ENCODE measurements around the gene CDK14.

The CDK14 gene

GRCh38 chr7:90821961-90822620 is 226.0 kb downstream of the CDK14 start:
- H3K9me3 ChIP-seq (ENCODE audit: control insufficient read depth, low read length) = no peaks in the 10 kb centered on the region
- DNase-seq = no peak
- no peaks in the 10 kb centered on the region for H3K36me3 ChIP-seq (ENCODE audit: control insufficient read depth, insufficient read depth, low read length)
- no peak overlapping the region for H3K4me3 ChIP-seq (ENCODE audit: insufficient read depth, low read depth, low read length, poor library complexity, severe bottlenecking)
- no peaks in the 10 kb centered on the region for H3K4me1 ChIP-seq (ENCODE audit: control insufficient read depth, insufficient read depth, low read length, poor library complexity, severe bottlenecking)
- H3K27me3 ChIP-seq (replicated peaks; ENCODE audit: control insufficient read depth, insufficient read depth, low read length, poor library complexity, severe bottlenecking) = no peaks in the 10 kb centered on the region
- H3K27ac ChIP-seq (ENCODE audit: insufficient read depth, low read length, poor library complexity, severe bottlenecking) = no peak overlapping the region

- H3K27me3 ChIP-seq (replicated peaks; ENCODE audit: control insufficient read depth, insufficient read depth, low read length, poor library complexity, severe bottlenecking) = no peaks in the 10 kb centered on the region
- H3K4me3 ChIP-seq (ENCODE audit: insufficient read depth, low read depth, low read length, poor library complexity, severe bottlenecking) = no peak overlapping the region
- no peak overlapping the region for H3K27ac ChIP-seq (ENCODE audit: insufficient read depth, low read length, poor library complexity, severe bottlenecking)
- no peaks in the 10 kb centered on the region for H3K9me3 ChIP-seq (ENCODE audit: control insufficient read depth, low read length)
- H3K4me1 ChIP-seq (ENCODE audit: control insufficient read depth, insufficient read depth, low read length, poor library complexity, severe bottlenecking) = no peaks in the 10 kb centered on the region
- H3K36me3 ChIP-seq (ENCODE audit: control insufficient read depth, insufficient read depth, low read length) = no peaks in the 10 kb centered on the region
- no peak for DNase-seq
Observed at GRCh38 chr7:90824386-90825307, 228.5 kb downstream of the CDK14 start.

- no peak overlapping the region for H3K4me3 ChIP-seq (ENCODE audit: insufficient read depth, low read depth, low read length, poor library complexity, severe bottlenecking)
- H3K27ac ChIP-seq (ENCODE audit: insufficient read depth, low read length, poor library complexity, severe bottlenecking) = no peak overlapping the region
- no peaks in the 10 kb centered on the region for H3K9me3 ChIP-seq (ENCODE audit: control insufficient read depth, low read length)
- no peaks in the 10 kb centered on the region for H3K36me3 ChIP-seq (ENCODE audit: control insufficient read depth, insufficient read depth, low read length)
- no peaks in the 10 kb centered on the region for H3K27me3 ChIP-seq (replicated peaks; ENCODE audit: control insufficient read depth, insufficient read depth, low read length, poor library complexity, severe bottlenecking)
- H3K4me1 ChIP-seq (ENCODE audit: control insufficient read depth, insufficient read depth, low read length, poor library complexity, severe bottlenecking) = no peaks in the 10 kb centered on the region
- DNase-seq = no peak
Observed at GRCh38 chr7:90825779-90826178, 229.7 kb downstream of the CDK14 start.

GRCh38 chr7:90828601-90829000 is 232.5 kb downstream of the CDK14 start:
- no peak for DNase-seq
- no peaks in the 10 kb centered on the region for H3K27me3 ChIP-seq (replicated peaks; ENCODE audit: control insufficient read depth, insufficient read depth, low read length, poor library complexity, severe bottlenecking)
- no peak overlapping the region for H3K4me3 ChIP-seq (ENCODE audit: insufficient read depth, low read depth, low read length, poor library complexity, severe bottlenecking)
- no peaks in the 10 kb centered on the region for H3K36me3 ChIP-seq (ENCODE audit: control insufficient read depth, insufficient read depth, low read length)
- no peak overlapping the region for H3K27ac ChIP-seq (ENCODE audit: insufficient read depth, low read length, poor library complexity, severe bottlenecking)
- no peaks in the 10 kb centered on the region for H3K9me3 ChIP-seq (ENCODE audit: control insufficient read depth, low read length)
- H3K4me1 ChIP-seq (ENCODE audit: control insufficient read depth, insufficient read depth, low read length, poor library complexity, severe bottlenecking) = no peaks in the 10 kb centered on the region

- no peak overlapping the region for H3K27ac ChIP-seq (ENCODE audit: insufficient read depth, low read length, poor library complexity, severe bottlenecking)
- H3K27me3 ChIP-seq (replicated peaks; ENCODE audit: control insufficient read depth, insufficient read depth, low read length, poor library complexity, severe bottlenecking) = no peaks in the 10 kb centered on the region
- no peaks in the 10 kb centered on the region for H3K4me1 ChIP-seq (ENCODE audit: control insufficient read depth, insufficient read depth, low read length, poor library complexity, severe bottlenecking)
- DNase-seq = no peak
- no peak overlapping the region for H3K4me3 ChIP-seq (ENCODE audit: insufficient read depth, low read depth, low read length, poor library complexity, severe bottlenecking)
- no peaks in the 10 kb centered on the region for H3K9me3 ChIP-seq (ENCODE audit: control insufficient read depth, low read length)
- no peaks in the 10 kb centered on the region for H3K36me3 ChIP-seq (ENCODE audit: control insufficient read depth, insufficient read depth, low read length)
Observed at GRCh38 chr7:90830308-90830707, 234.2 kb downstream of the CDK14 start.

GRCh38 chr7:90832726-90833125 is 236.6 kb downstream of the CDK14 start:
- no peaks in the 10 kb centered on the region for H3K27me3 ChIP-seq (replicated peaks; ENCODE audit: control insufficient read depth, insufficient read depth, low read length, poor library complexity, severe bottlenecking)
- no peak overlapping the region for H3K27ac ChIP-seq (ENCODE audit: insufficient read depth, low read length, poor library complexity, severe bottlenecking)
- no peaks in the 10 kb centered on the region for H3K4me1 ChIP-seq (ENCODE audit: control insufficient read depth, insufficient read depth, low read length, poor library complexity, severe bottlenecking)
- no peaks in the 10 kb centered on the region for H3K9me3 ChIP-seq (ENCODE audit: control insufficient read depth, low read length)
- DNase-seq = no peak
- no peaks in the 10 kb centered on the region for H3K36me3 ChIP-seq (ENCODE audit: control insufficient read depth, insufficient read depth, low read length)
- H3K4me3 ChIP-seq (ENCODE audit: insufficient read depth, low read depth, low read length, poor library complexity, severe bottlenecking) = no peak overlapping the region

GRCh38 chr7:90833443-90833842 is 237.3 kb downstream of the CDK14 start:
- no peak for DNase-seq
- no peaks in the 10 kb centered on the region for H3K36me3 ChIP-seq (ENCODE audit: control insufficient read depth, insufficient read depth, low read length)
- H3K27me3 ChIP-seq (replicated peaks; ENCODE audit: control insufficient read depth, insufficient read depth, low read length, poor library complexity, severe bottlenecking) = no peaks in the 10 kb centered on the region
- H3K27ac ChIP-seq (ENCODE audit: insufficient read depth, low read length, poor library complexity, severe bottlenecking) = no peak overlapping the region
- H3K4me1 ChIP-seq (ENCODE audit: control insufficient read depth, insufficient read depth, low read length, poor library complexity, severe bottlenecking) = no peaks in the 10 kb centered on the region
- no peaks in the 10 kb centered on the region for H3K9me3 ChIP-seq (ENCODE audit: control insufficient read depth, low read length)
- H3K4me3 ChIP-seq (ENCODE audit: insufficient read depth, low read depth, low read length, poor library complexity, severe bottlenecking) = no peak overlapping the region

- no peak overlapping the region for H3K4me3 ChIP-seq (ENCODE audit: insufficient read depth, low read depth, low read length, poor library complexity, severe bottlenecking)
- no peaks in the 10 kb centered on the region for H3K4me1 ChIP-seq (ENCODE audit: control insufficient read depth, insufficient read depth, low read length, poor library complexity, severe bottlenecking)
- no peaks in the 10 kb centered on the region for H3K9me3 ChIP-seq (ENCODE audit: control insufficient read depth, low read length)
- no peak for DNase-seq
- no peak overlapping the region for H3K27ac ChIP-seq (ENCODE audit: insufficient read depth, low read length, poor library complexity, severe bottlenecking)
- no peaks in the 10 kb centered on the region for H3K36me3 ChIP-seq (ENCODE audit: control insufficient read depth, insufficient read depth, low read length)
- H3K27me3 ChIP-seq (replicated peaks; ENCODE audit: control insufficient read depth, insufficient read depth, low read length, poor library complexity, severe bottlenecking) = no peaks in the 10 kb centered on the region
Observed at GRCh38 chr7:90834771-90835170, 238.7 kb downstream of the CDK14 start.

GRCh38 chr7:90835861-90836260 is 239.7 kb downstream of the CDK14 start:
- H3K27me3 ChIP-seq (replicated peaks; ENCODE audit: control insufficient read depth, insufficient read depth, low read length, poor library complexity, severe bottlenecking) = no peaks in the 10 kb centered on the region
- H3K4me3 ChIP-seq (ENCODE audit: insufficient read depth, low read depth, low read length, poor library complexity, severe bottlenecking) = no peak overlapping the region
- H3K9me3 ChIP-seq (ENCODE audit: control insufficient read depth, low read length) = no peaks in the 10 kb centered on the region
- H3K27ac ChIP-seq (ENCODE audit: insufficient read depth, low read length, poor library complexity, severe bottlenecking) = no peak overlapping the region
- no peak for DNase-seq
- H3K36me3 ChIP-seq (ENCODE audit: control insufficient read depth, insufficient read depth, low read length) = no peaks in the 10 kb centered on the region
- no peaks in the 10 kb centered on the region for H3K4me1 ChIP-seq (ENCODE audit: control insufficient read depth, insufficient read depth, low read length, poor library complexity, severe bottlenecking)

- Histone ChIP-seq H3K27ac (ENCODE audit: insufficient read depth, low read length, poor library complexity, severe bottlenecking) (no peak overlapping the region), H3K9me3 (ENCODE audit: control insufficient read depth, low read length) (no peaks in the 10 kb centered on the region), H3K4me3 (ENCODE audit: insufficient read depth, low read depth, low read length, poor library complexity, severe bottlenecking) (no peak overlapping the region), H3K36me3 (ENCODE audit: control insufficient read depth, insufficient read depth, low read length) (no peaks in the 10 kb centered on the region), H3K27me3 (replicated peaks; ENCODE audit: control insufficient read depth, insufficient read depth, low read length, poor library complexity, severe bottlenecking) (no peaks in the 10 kb centered on the region), H3K4me1 (ENCODE audit: control insufficient read depth, insufficient read depth, low read length, poor library complexity, severe bottlenecking) (no peaks in the 10 kb centered on the region)
- no peak for DNase-seq
Observed at GRCh38 chr7:90836937-90837336, 240.8 kb downstream of the CDK14 start.
